A673 (cell line): ENCODE results near the gene GNAZ.

Experiments
- EZH2 ChIP-seq: fragments of 200-600 bp; sonication (generic); IDR thresholded peaks from 2 replicates; pipeline ENCODE4 v1.6.1; 2017; ENCODE audit warnings: borderline replicate concordance, low read depth, mild to moderate bottlenecking, mixed read lengths, antibody characterized with exemption, low read length; ENCODE audit not compliant: poor library complexity, severe bottlenecking
- TF ChIP-seq, protein P1 (sequence below): fragments of 300-800, 200-600 bp; sonication (generic); conservative IDR thresholded peaks from 2 replicates; pipeline ENCODE4 v1.5.1; 2017; ENCODE audit warnings: low read depth, mild to moderate bottlenecking, antibody characterized with exemption, low read length, moderate library complexity, mixed read lengths

DNA sequence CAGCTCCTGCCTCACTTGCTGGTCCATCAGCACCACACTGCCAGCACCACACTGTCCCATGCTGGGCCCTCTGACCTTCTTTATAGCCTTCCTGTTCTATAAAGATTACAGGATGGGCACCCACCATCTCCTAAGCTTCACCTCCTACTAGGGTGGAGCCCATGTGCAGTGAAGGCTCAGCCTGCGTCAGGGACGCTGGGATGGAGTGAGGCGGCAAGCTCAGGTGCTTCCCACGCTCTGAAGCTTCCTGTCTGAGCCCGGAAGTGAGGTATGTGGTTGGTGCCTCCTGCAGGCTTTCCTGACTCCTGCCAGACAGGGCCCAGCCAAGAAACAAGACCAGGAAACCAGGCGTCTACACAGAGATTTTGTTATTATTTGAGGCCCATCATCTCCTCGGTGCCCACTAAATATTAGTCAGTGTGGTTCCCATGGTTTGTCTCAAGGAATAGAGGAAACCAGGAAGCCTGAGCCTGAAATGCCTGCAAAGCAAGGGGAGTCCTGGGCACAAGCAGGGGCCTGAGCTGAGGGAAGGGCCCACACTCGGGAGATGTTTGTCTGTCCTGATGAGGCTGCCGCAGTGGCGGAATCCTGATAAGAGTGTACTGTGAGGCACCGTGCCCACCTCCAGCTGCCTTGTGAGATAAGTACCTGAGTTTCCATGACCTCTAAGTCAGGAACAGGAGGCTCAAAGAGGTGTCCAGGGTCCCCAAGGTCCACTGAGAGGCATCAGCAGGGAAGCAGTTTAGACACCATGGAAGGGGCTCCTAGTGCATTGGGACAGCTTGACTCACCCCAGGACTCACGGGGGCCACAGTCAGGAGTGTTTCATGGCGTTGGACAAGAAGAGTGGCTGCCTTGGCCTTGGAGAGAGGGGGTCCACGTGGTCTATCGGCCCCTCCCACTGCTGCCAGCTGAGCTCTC, 49.4 kb downstream of the GNAZ start:
- no peak for TF ChIP-seq EZH2
- TF ChIP-seq, protein P1, sequence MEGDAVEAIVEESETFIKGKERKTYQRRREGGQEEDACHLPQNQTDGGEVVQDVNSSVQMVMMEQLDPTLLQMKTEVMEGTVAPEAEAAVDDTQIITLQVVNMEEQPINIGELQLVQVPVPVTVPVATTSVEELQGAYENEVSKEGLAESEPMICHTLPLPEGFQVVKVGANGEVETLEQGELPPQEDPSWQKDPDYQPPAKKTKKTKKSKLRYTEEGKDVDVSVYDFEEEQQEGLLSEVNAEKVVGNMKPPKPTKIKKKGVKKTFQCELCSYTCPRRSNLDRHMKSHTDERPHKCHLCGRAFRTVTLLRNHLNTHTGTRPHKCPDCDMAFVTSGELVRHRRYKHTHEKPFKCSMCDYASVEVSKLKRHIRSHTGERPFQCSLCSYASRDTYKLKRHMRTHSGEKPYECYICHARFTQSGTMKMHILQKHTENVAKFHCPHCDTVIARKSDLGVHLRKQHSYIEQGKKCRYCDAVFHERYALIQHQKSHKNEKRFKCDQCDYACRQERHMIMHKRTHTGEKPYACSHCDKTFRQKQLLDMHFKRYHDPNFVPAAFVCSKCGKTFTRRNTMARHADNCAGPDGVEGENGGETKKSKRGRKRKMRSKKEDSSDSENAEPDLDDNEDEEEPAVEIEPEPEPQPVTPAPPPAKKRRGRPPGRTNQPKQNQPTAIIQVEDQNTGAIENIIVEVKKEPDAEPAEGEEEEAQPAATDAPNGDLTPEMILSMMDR: no peak
